SK-N-MC (cell line): ENCODE data around the gene ANKRD35.

Source experiments
- EZH2 ChIP-seq: fragments of 200-600 bp; sonication (generic); IDR thresholded peaks from one replicate; pipeline ENCODE4 v1.6.1; 2017; ENCODE audit warnings: antibody characterized with exemption
- FOXP2 ChIP-seq: optimal IDR thresholded peaks from 2 replicates; pipeline ENCODE3; 2011; ENCODE audit warnings: mild to moderate bottlenecking, moderate library complexity; ENCODE audit not compliant: insufficient read depth; ENCODE audit errors: extremely low read length, control extremely low read depth
- POLR2AphosphoS5 ChIP-seq: IDR thresholded peaks from 2 replicates; pipeline ENCODE4 v1.6.1; 2012; ENCODE audit warnings: mild to moderate bottlenecking, low read depth, low read length, borderline replicate concordance

- TF ChIP-seq POLR2AphosphoS5 = no peak
- TF ChIP-seq EZH2 = no peak
- TF ChIP-seq FOXP2 = no peak
Observed at GRCh38 chr1:145877923-145878486, 7.7 kb downstream of the ANKRD35 start.
